ENCODE results near the gene AUTS2.

The AUTS2 gene

DNA sequence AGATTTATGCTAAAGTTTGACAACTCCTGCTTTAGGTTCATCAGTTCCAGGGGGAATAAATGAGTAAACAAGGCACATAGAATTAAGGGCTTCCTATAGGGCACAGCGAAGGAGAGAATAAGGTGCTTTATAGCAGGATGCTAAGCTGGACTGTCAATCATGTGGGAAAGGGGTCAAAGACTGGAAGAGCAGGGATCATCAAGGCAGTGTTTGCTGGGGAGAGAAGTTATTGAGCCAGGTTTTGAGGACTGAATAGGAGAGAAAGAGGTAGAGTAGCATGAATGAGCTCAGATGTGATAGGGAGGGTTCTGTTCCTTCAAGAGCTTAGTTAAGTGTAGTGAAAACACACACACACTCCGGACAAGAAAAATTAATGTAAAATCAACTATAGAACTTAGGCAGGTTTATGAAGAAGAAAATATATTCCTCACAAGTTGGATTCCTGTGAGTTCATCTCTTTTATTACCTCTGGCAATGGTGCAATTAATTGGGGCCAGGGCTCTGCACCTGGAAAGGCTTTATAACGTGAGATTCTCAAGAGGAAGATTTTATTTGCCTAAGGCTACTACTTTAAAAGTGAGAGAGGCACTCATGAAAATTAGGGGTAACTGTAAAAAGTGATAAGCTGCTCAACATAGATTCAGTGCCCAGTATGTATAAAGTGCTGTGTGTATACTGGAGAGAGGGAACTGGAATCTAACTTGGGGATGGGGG, 222.4 kb downstream of the AUTS2 start:
- H3K4me3 ChIP-seq (ENCODE audit: low read depth, low read length) = no peak overlapping the region
- TF ChIP-seq, protein P1, sequence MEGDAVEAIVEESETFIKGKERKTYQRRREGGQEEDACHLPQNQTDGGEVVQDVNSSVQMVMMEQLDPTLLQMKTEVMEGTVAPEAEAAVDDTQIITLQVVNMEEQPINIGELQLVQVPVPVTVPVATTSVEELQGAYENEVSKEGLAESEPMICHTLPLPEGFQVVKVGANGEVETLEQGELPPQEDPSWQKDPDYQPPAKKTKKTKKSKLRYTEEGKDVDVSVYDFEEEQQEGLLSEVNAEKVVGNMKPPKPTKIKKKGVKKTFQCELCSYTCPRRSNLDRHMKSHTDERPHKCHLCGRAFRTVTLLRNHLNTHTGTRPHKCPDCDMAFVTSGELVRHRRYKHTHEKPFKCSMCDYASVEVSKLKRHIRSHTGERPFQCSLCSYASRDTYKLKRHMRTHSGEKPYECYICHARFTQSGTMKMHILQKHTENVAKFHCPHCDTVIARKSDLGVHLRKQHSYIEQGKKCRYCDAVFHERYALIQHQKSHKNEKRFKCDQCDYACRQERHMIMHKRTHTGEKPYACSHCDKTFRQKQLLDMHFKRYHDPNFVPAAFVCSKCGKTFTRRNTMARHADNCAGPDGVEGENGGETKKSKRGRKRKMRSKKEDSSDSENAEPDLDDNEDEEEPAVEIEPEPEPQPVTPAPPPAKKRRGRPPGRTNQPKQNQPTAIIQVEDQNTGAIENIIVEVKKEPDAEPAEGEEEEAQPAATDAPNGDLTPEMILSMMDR (IDR thresholded peaks at IDR 0.05; ENCODE audit: borderline replicate concordance, insufficient read depth, low read depth, low read length) = no peak

- H3K4me3 ChIP-seq (ENCODE audit: low read depth, low read length) = no peak overlapping the region
These were observed 224.1 kb downstream of the AUTS2 start for GRCh38 chr7:69822386-69822785.

GRCh38 chr7:69823151-69823744, 225.0 kb downstream of the AUTS2 start:
- no peak overlapping the region for H3K4me3 ChIP-seq (ENCODE audit: low read depth, low read length)
- TF ChIP-seq, protein P1 (IDR thresholded peaks at IDR 0.05; ENCODE audit: borderline replicate concordance, insufficient read depth, low read depth, low read length) = no peak

More at GRCh38 chr7:69822386-69822785, 224.1 kb downstream of the AUTS2 start:
- TF ChIP-seq, protein P1 (IDR thresholded peaks at IDR 0.05; ENCODE audit: borderline replicate concordance, insufficient read depth, low read depth, low read length) = no peak

GRCh38 chr7:69825113-69825972, 227.1 kb downstream of the AUTS2 start:
- TF ChIP-seq, protein P1 (IDR thresholded peaks at IDR 0.05; ENCODE audit: borderline replicate concordance, insufficient read depth, low read depth, low read length) = no peak
- no peak overlapping the region for H3K4me3 ChIP-seq (ENCODE audit: low read depth, low read length)

DNA sequence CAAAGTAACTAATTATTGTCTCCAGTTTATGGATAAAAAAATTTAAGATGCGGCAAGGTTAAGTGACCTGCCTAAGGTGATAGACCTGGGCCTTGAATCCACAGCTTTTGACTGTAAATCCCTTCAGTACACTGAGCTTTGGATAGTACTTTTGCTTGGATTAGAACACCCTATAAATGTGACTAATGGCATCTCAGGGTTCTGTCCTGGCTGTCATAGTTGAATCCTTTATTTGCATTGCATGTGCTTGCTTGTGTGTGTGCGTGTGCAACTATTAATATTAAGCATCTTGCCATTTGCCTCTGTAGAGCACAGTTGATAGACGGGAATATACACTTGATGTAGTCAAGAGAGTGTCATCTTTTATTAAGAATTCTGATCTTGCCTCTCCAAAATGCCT, 228.0 kb downstream of the AUTS2 start:
- H3K4me3 ChIP-seq (ENCODE audit: low read depth, low read length) = no peak overlapping the region

DNA sequence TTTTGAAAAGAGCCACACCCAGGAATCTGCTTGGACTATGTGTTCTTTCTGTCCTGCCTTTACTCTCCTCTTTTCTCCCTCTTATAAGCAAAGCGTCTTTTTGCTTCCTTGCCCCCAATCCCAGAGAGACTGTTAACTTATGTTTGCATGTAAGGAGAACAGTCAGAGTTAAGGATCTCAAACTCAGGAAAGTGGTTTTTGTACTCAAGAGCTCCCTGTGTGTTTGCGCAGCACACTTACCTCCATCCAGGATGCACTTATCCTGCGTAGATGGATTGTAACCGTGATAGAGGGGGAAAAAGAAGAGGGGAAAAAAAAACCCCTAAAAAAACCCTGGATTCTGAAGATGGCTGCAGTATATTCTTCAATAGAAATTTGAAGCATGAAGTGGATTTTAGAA, 228.9 kb downstream of the AUTS2 start:
- TF ChIP-seq, protein P1 (IDR thresholded peaks at IDR 0.05; ENCODE audit: borderline replicate concordance, insufficient read depth, low read depth, low read length) = no peak
- H3K4me3 ChIP-seq (ENCODE audit: low read depth, low read length) = no peak overlapping the region

More for the DNA sequence above, 228.0 kb downstream of the AUTS2 start:
- TF ChIP-seq, protein P1 (IDR thresholded peaks at IDR 0.05; ENCODE audit: borderline replicate concordance, insufficient read depth, low read depth, low read length) = no peak

Data from GM12875 (cell line).